CMK (cell line): ENCODE results near the gene KCNQ2.

Experiments
- DNase-seq: peaks from one replicate; pipeline ENCODE4 v3.0.0-alpha.2; 2010; ENCODE audit warnings: low read depth

Gene KCNQ2

GRCh38 chr20:63403403-63404105, 68.9 kb downstream of the KCNQ2 start:
- DNase-seq: no peak

DNA sequence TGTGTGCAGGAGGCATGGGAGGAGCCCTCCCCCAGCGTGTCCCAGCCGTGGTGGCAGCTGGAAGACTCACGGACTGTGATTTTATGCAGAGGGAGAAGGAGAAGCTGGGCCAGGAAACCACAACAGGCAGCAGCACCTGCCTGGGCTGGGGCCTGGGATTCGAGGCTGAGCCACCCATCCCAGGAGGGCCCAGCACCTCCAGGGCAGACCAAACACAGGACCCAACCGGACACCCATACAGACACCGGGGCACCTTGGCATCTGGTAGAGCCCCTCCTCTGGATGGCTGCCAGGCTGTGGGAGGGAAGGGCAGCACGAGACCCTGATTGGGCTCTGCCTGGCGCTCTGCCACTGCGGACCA, 69.6 kb downstream of the KCNQ2 start:
- no peak for DNase-seq

DNA sequence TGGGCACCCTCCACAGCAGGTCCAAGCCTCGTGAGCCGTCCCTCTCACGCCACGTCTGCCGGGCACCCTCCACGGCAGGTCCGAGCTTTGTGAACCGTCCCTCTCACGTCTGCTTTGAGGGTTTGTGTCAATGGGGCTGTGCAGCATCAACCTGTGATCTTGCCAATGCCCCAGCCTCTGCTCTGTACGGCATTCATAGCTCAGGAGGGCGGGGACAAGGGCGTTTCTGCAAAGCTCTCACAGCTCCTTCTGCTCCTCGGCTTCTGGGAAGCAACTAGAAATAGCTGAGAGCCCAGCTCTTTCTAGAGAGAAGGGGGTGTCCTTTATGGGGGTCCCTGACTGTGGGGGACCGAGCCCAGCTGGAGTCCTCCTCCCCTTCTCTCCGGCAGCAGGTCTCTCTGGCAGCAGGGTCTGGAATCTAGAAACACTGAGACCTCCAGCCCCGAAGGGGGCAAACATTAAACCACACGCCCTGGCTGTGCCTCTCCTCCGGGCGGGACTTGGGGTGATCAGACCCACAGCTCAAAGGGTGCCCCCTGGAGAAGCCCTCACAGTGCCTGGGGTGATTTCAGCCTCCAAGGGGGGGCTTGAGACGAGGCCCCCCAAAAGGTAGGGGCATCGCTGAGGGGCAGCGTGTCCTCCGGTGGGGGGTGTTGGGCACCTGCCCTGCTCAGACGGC, 70.1 kb downstream of the KCNQ2 start:
- no peak for DNase-seq

DNA sequence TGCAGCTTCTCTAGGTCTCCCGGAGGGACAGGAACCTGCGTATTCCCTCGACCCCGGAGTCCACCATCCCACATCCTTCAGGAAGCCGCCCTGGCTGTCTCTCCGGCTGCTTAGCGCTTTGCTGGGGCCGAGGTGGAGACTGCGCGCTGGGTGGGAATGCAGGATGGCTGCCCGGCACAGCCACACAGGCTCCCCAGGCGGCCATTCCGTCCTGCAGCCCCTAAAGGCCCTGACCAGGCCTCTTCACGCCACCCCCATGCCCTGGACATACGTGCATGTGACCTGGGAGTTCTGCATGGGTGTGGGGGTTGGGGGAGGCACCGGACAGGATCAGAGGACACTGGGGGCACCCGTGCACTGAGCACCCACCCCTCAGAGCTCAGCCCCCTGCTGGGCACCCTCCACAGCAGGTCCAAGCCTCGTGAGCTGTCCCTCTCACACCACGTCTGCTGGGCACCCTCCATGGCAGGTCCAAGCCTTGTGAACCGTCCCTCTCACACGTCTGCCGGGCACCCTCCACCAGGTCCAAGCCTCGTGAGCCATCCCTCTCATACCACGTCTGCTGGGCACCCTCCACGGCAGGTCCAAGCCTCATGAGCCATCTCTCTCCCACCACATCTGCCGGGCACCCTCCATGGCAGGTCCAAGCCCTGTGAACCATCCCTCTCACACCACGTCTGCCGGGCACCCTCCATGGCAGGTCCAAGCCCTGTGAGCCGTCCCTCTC, 70.9 kb downstream of the KCNQ2 start:
- no peak for DNase-seq

- no peak for DNase-seq
Observed at GRCh38 chr20:63400486-63401210, 71.8 kb downstream of the KCNQ2 start.

DNA sequence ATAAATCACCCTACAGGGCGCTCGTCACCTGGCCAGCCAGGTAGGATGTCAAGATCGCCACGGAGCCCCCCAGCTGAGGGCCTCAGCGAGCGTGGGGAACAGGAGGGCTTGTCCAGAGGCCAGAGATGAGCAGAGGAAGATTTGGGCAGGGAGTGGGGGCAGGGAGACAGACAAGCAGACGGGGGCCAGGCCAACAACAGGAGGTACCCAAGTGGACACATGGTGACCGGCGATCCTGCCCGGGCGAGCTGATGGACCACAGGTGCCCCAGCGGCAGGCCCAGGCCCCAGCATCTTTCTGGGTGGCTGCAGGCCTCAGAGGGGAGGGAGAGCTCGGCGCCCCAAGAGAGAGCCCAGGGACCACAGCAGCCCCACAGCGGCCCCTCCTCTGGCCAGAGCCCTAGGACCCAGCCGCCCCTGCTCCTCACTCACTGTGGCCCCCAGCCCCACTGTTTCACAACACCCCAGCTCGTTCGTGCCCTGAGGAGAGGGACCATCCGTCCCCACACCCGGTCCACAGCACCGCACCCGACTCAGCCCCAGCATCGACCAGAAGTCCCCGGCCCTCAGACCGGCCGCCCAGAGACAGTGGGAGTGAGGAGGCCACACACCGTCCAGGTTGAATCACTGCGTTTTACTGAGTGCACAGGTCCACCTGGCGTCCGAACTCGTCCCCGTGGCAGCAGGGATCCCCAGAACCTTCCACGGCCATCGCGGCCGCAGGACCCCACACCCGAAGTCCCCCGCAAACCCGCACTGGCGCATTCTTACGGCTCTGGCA, 72.7 kb downstream of the KCNQ2 start:
- DNase-seq: no peak

DNA sequence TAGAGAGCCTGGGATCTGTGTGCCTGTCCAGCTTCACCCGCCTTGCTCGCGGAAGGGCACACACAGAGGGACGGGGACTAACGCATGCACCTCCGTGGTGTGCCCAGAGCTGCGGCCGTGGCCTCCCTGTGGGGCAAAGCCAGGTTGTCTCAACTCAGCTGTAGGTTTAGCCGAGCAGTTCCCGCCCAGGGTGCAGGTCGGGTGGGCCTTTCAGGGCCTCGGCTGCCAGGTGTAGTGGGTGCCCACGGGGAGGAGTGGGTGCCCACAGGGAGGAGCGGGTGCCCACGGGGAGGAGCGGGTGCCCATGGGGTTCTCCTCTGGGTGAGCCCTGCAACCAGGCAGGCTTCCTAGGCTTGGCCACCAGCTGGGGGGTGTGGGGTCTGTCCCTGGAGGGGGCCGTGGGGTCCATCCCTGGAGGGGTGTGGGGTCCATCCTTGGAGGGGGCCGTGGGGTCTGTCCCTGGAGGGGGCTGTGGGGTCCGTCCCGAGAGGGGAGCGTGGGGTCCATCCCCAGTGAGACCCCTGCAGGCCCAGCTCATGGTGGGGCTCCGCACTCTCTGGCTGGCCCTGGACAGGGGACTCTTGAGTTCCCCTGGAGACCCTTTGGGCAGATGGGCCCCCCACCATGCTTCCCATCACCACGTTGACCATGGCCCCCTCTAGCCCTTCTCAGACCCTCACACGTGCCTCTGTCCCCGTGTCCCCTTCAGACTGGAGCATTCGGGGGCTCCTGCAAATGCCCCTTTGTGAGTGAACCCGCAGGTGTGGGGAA, 73.5 kb downstream of the KCNQ2 start:
- no peak for DNase-seq

DNA sequence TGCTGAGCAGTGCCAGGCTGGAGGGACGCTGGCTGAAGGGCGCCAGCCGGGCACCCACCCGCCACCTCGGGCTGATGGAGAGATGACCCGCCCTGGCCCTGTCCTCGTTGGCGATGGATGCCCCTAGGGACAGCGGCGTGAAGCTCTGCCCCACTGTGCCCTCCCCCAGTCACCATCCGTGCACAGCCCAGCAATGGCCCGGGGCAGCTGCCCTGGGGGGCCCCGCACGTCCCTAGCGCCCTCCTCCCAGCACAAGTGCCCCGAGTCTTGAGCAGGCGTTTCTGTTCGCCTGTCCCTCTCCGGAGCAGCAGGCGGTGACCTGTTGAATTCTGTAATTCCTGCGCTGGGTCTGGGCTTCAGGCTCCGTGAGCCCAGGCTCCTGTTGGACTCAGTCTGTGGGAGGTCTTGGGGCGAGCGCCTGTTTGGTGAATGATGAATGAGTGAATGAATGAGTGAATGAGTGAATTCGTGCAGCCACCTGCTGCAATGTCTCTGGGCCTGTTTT, 74.5 kb downstream of the KCNQ2 start:
- no peak for DNase-seq

- DNase-seq: no peak
Observed at GRCh38 chr20:63397155-63397843, 75.2 kb downstream of the KCNQ2 start.

GRCh38 chr20:63396300-63396699, 76.2 kb downstream of the KCNQ2 start:
- DNase-seq: no peak

DNA sequence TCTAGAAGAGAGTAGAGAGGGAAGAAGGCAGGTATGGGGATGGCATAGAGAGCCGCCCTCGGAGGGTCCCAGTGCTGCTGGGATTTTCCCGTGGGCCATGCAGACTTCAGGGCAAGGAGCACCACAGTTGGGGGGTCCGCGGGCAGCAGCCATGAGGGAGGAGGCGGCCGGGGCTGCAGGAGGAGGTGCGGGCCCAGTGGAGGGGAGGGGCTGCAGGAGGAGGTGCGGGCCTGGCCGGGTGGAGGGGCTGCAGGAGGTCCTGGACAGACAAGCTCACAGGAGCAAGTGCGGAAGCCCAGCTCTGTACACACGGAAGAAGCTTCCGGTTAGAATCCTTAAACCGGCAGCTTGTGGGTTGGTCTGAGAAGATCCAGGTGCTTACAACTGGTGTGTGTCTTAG, 76.7 kb downstream of the KCNQ2 start:
- no peak for DNase-seq

DNA sequence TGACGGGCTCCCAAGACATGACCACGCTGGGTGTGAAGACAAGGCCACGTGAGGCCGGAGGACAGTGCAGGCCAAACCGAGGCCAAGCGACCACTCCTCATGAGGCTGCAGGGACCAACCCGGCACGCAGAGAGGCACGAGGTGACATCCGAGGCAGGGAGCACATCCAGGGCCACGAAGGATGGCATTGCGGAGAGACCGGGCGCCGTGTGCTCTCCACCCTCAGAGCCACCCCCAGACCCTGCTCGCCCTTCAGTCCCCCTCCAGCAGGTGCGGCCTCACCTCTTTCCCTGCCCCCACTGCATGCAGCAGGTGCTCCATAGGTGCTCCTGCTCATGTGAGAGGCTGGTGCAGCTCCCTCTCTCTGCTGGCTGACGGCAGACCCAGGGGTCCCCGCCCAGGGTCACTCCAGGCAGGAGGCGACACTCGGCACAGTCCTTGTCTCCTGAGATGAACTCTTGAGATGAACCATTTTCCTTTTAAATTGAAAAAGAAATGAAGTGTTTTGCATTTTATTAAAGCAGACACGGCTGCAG, 77.5 kb downstream of the KCNQ2 start:
- no peak for DNase-seq

GRCh38 chr20:63394069-63394919, 78.2 kb downstream of the KCNQ2 start:
- DNase-seq: no peak

DNA sequence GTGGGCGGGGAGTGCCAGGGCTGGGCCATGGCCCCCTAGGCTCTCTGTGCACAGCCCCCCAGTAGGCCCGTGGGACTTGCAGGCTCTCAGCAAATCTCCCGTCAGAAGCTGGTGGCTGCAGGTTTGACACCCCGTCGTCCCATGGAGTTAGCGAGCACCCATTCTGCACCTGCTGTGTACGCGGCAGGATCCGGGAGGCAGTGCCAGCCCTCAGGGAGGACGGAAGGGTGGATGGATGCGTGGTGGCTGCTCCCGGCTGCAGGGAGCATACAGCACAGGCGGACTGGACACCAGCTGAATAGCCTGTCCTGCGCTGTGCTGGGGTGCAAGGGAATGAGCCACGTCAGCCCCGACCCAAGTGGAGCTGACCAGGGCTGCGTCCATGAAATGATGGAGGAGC, 78.9 kb downstream of the KCNQ2 start:
- no peak for DNase-seq

- no peak for DNase-seq
Observed at GRCh38 chr20:63392465-63393365, 79.7 kb downstream of the KCNQ2 start.

DNA sequence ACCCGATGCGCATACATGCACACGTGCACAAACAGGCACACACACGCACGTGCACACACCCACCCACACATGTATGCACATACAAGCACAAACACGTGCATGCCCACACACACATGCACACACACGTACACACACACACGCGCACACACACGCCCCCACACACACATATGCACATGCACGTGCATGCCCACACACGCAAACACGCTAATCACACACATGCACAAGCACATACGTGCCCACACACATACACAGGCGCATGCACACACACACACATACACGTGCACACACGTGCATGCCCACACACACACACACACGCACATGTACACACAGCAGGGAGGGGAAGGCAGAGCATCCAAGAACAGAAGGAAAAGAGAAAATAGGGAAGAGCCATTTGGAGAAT, 84.5 kb downstream of the KCNQ2 start:
- no peak for DNase-seq

DNA sequence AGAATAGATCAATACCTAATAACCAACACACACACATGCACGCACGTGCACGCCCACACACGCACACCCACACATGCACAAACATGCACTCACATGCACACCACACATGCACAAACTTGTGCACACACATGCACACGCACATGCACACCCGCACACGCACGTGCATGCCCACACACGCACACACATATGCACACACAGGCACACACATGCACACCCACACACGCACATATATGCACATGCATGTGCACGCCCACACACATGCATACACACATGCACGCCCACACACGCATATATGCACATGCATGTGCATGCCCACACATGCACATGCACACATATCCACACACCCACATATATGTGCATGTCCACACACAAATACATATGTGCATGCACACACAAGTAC, 85.1 kb downstream of the KCNQ2 start:
- no peak for DNase-seq

- DNase-seq: no peak
Observed at GRCh38 chr20:63386491-63386890, 86.0 kb downstream of the KCNQ2 start.
